HepG2 (cell line): Measurements from ENCODE around the gene CHMP5. TPM values are rescaled to one million over a fixed set of nuclear protein-coding genes. Genes with fewer than 3 reads are reported as not detected.

Source experiments
- ATAC-seq: fragments of 200-7000 bp; cut with Tn5 transposase; 3 replicates; pipeline ENCODE4 v1.9.1; 2020; ENCODE audit warnings: mild to moderate bottlenecking, moderate library complexity
- BruUV-seq: library from RNA; stranded (reverse); fragments of 400-500 nt; replicated peaks from 2 replicates; lab custom pipeline; 2021; lab: Mats Ljungman, UMichigan
- CTCF ChIA-PET: fragments of 300-600 bp; formaldehyde crosslinking; extraction: SDS; loops from one replicate; lab custom pipeline; 2021; ENCODE audit warnings: low total read pairs, inconsistent platforms, low intra/inter-chr PET ratio; lab: Yijun Ruan, JAX
- POLR2A ChIA-PET: fragments of 350-600 bp; sonication (Branson Sonifier 250); formaldehyde crosslinking; loops from one replicate; lab custom pipeline; 2020; ENCODE audit warnings: antibody characterized with exemption, inconsistent platforms; lab: Yijun Ruan, JAX
- DNase-seq: peaks from one replicate; pipeline ENCODE4 v3.0.0-alpha.2; 2015; ENCODE audit warnings: low spot score
- FAIRE-seq: peaks from 3 replicates; lab custom pipeline; 2011; peaks lifted over from hg19 to GRCh38; lab: Jason Lieb, UNC
- H2AFZ ChIP-seq: one replicate; pipeline ENCODE4 v1.6.1; 2011; ENCODE audit warnings: low read length, inconsistent platforms
- H3K27ac ChIP-seq: fragments of 300-600 bp; 3 replicates; pipeline ENCODE4 v1.8.0; 2011; ENCODE audit warnings: mixed run types, mild to moderate bottlenecking, mixed read lengths, low read length, inconsistent platforms; ENCODE audit not compliant: insufficient read depth; ENCODE audit errors: extremely low read length
- H3K27me3 ChIP-seq, 2 experiments: fragments of 200-600 bp in 1 of 2; 2 replicates in 1 of 2; 3 replicates in 1 of 2; pipeline versions ENCODE4 v1.6.0 to v1.8.0; 2011; ENCODE audit warnings: low read length in 2 of 2, mild to moderate bottlenecking in 2 of 2, moderate library complexity in 2 of 2, inconsistent platforms in 1 of 2; ENCODE audit not compliant: insufficient read depth in 2 of 2, control insufficient read depth in 1 of 2
- H3K36me3 ChIP-seq, 2 experiments: fragments of 200-600 bp in 1 of 2; replicated peaks in 1 of 2; 2 replicates in 1 of 2; 3 replicates in 1 of 2; pipeline versions ENCODE4 v1.5.1 to v1.8.0; 2011; ENCODE audit warnings: low read length in 2 of 2, inconsistent platforms in 1 of 2; ENCODE audit not compliant: insufficient read depth in 2 of 2, control insufficient read depth in 1 of 2
- H3K4me1 ChIP-seq: 2 replicates; pipeline ENCODE4 v1.5.1; 2012; ENCODE audit warnings: low read length, inconsistent platforms; ENCODE audit not compliant: insufficient read depth
- H3K4me2 ChIP-seq: 2 replicates; pipeline ENCODE4 v1.6.0; 2011; ENCODE audit warnings: low read depth, low read length, inconsistent platforms
- H3K4me3 ChIP-seq, 3 experiments: fragments of 200-600 bp in 1 of 3; sonication (generic), shearing (Covaris generic) in 1 of 3; replicated peaks in 1 of 3; 2 replicates each; pipeline ENCODE4 v1.5.1; 2011 to 2016; ENCODE audit warnings: low read length in 3 of 3, inconsistent platforms in 2 of 3, low read depth in 2 of 3, mild to moderate bottlenecking in 2 of 3, control low read depth in 1 of 3, mixed read lengths in 1 of 3; ENCODE audit not compliant: insufficient read depth in 1 of 3
- H3K79me2 ChIP-seq: one replicate; pipeline ENCODE4 v1.6.1; 2011; ENCODE audit warnings: low read length, inconsistent platforms; ENCODE audit not compliant: insufficient read depth
- H3K9ac ChIP-seq: 2 replicates; pipeline ENCODE4 v1.6.0; 2011; ENCODE audit warnings: mild to moderate bottlenecking, low read depth, low read length, inconsistent platforms; ENCODE audit not compliant: insufficient read depth
- H3K9me3 ChIP-seq: 2 replicates; pipeline ENCODE4 v1.5.1; 2012; ENCODE audit warnings: mild to moderate bottlenecking, low read length
- H4K20me1 ChIP-seq: 2 replicates; pipeline ENCODE4 v1.6.0; 2011; ENCODE audit warnings: inconsistent platforms, mild to moderate bottlenecking, low read length, moderate library complexity; ENCODE audit not compliant: insufficient read depth
- CTCF ChIP-seq: sonication (generic); formaldehyde crosslinking; IDR thresholded peaks from 2 replicates; pipeline ENCODE4 v1.5.0; 2020; ENCODE audit warnings: mild to moderate bottlenecking, missing genetic modification reagents, moderate library complexity
- FOXA1 ChIP-seq, 2 experiments: fragments of 450-650 bp in 1 of 2; sonication (generic) in 1 of 2; formaldehyde crosslinking in 1 of 2; IDR thresholded peaks; 2 replicates each; pipeline versions ENCODE4 v1.4.0 to v1.6.1; 2016 to 2020; ENCODE audit warnings: missing genetic modification reagents in 1 of 2
- SCMH1 ChIP-seq: sonication (generic); formaldehyde crosslinking; IDR thresholded peaks from 2 replicates; pipeline ENCODE4 v1.9.0; 2021; ENCODE audit warnings: missing genetic modification reagents, mild to moderate bottlenecking, borderline replicate concordance
- ZBTB4 ChIP-seq: sonication (generic); formaldehyde crosslinking; IDR thresholded peaks from 2 replicates; pipeline ENCODE4 v1.4.0; 2020; ENCODE audit warnings: missing genetic modification reagents, mild to moderate bottlenecking, borderline replicate concordance
- ZNF562 ChIP-seq: sonication (generic); formaldehyde crosslinking; IDR thresholded peaks from 2 replicates; pipeline ENCODE4 v1.8.0; 2022; ENCODE audit warnings: missing genetic modification reagents, borderline replicate concordance
- WGBS: methylation state at CpG from one replicate; pipeline ENCODE4 v1.1.6; 2017; ENCODE audit warnings: low lambda C conversion rate; 5-methylcytosine and 5-hydroxymethylcytosine counted together
- in situ Hi-C: cut with HindIII; loops from 2 replicates; pipeline ENCODE4 v1.10.0; 2017; ENCODE audit warnings: low pct_unique_long_range_greater_than_20kb; ENCODE audit not compliant: extremely low pct_ligation_motif_present
- intact Hi-C: fragments of 100-400 bp; cut with micrococcal nuclease; formaldehyde crosslinking; loops from one replicate; pipeline ENCODE4 v1.10.0; 2022; ENCODE audit not compliant: unreplicated experiment
- polyA plus RNA-seq, 8 experiments: library from polyadenylated mRNA; depleted of rRNA in 3 of 8; stranded (reverse) in 7 of 8; unstranded in 1 of 8; fragments of >200 nt; fragmentation: Illumina TruSeq in 4 of 8; extraction: Trizol in 4 of 8; gene quantifications; 2 replicates each; pipeline versions ENCODE4 v1.2.1 to v1.2.3, GENCODE V29; 2011 to 2016; ENCODE audit warnings: low read depth in 4 of 8, missing spikeins in 1 of 8, mixed read lengths in 1 of 8; ENCODE audit not compliant: insufficient read depth in 1 of 8
- total RNA-seq, 5 experiments: library from RNA; depleted of rRNA; stranded (reverse); fragments of >200 nt; fragmentation: Illumina TruSeq; extraction: Trizol; gene quantifications; 2 replicates each; pipeline ENCODE4 v1.2.3, GENCODE V29; 2016; ENCODE audit warnings: low read depth in 1 of 5

Gene CHMP5
- total and polyA plus RNA-seq, 2 of the 13 experiments (the other 11 are each of a cell fraction or from before 2014, with no cell fraction given): 46.0 to 57.3 TPM

GRCh38 chr9:33222031-33222430 is 42.8 kb upstream of the CHMP5 start (continued):
- TF ChIP-seq ZBTB4 (CRISPR knock-in tag) (no peak), ZNF562 (no peak)

DNA sequence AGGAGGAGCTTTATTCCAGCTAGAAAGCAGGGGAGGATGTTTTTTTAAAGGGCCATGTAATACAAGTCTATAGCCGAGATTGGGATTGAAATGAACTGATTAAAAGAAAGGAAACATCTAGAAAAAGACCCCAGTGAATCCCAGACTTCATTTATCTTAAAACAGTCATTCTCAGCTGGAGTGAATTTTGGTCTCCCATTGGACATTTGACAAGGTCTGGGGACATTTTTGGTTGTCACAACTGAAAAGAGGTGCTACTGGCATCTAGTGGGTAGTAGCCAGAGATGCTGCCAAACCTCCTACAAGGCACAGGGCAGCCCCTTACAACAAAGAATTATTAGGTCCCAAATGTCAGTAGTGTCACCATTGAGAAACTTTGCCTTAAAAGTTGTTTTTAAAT is 41.2 kb upstream of the CHMP5 start:
- in situ Hi-C loops: no loop called here
- Histone ChIP-seq H3K36me3 (no peaks in the 10 kb centered on the region), H4K20me1 (no peaks in the 10 kb centered on the region), H3K4me2 (no peak overlapping the region), H3K9me3 (no peaks in the 10 kb centered on the region), H3K27me3 (peaks cover 0 to 8% of the 10 kb centered on the region in 2 experiments; a peak in 3 of 5 replicates), H3K4me3 (no peak overlapping the region), H3K9ac (no peak overlapping the region), H3K79me2 (no peaks in the 10 kb centered on the region), H2AFZ (no peak overlapping the region), H3K27ac (no peak overlapping the region), H3K4me1 (peaks cover 11% of the 10 kb centered on the region)
- ChIA-PET CTCF (interaction anchor here (5.0 kb wide), 1 partner anchor 142 kb away, joined by 80 read pairs; no protein-coding TSS in a partner anchor), POLR2A (no interaction called here)
- no peak for ATAC-seq
- BruUV-seq: no TSS peak
- no peak for FAIRE-seq
- WGBS: 0% methylated on average over 1 of the region's 1 CpG
- intact Hi-C loops: loop anchor here (2.0 kb wide), 1 partner anchor 51 kb away; no protein-coding TSS in a partner anchor
- no peak for DNase-seq
- TF ChIP-seq SCMH1 (CRISPR knock-in tag): no peak
- no peak for TF ChIP-seq FOXA1 (IDR thresholded peaks at IDR 0.05)
- TF ChIP-seq FOXA1 (CRISPR knock-in tag; IDR thresholded peaks at IDR 0.05): no peak
- TF ChIP-seq CTCF (CRISPR knock-in tag): peak; percentile 25; the same call in 1 of the 2 replicates
